HCT116 (cell line): Measurements from ENCODE around the gene ACP7. TPM values are rescaled to one million over a fixed set of nuclear protein-coding genes. Genes with fewer than 3 reads are reported as not detected.
"Not testable (repeated sequence)": the region's sequence is repeated elsewhere in the genome, so short reads cannot be mapped to it uniquely, and the experiment has no call there.

ENCODE experiments used
- ATAC-seq: fragments of 200-7000 bp; cut with Tn5 transposase; 2 replicates; pipeline ENCODE4 v1.9.1; 2020; ENCODE audit warnings: mild to moderate bottlenecking, moderate library complexity
- BruUV-seq: library from RNA; stranded (reverse); fragments of 400-500 nt; replicated peaks from 2 replicates; lab custom pipeline; 2021; lab: Mats Ljungman, UMichigan
- CTCF ChIA-PET: fragments of 300-600 bp; sonication (Branson Sonifier 250); formaldehyde crosslinking; loops from one replicate; lab custom pipeline; 2021; ENCODE audit warnings: antibody characterized with exemption; lab: Charles Lee
- POLR2A ChIA-PET: fragments of 300-600, 350-600 bp; sonication (Branson Sonifier 250); formaldehyde crosslinking; loops from one replicate; lab custom pipeline; 2021; ENCODE audit warnings: antibody characterized with exemption; lab: Charles Lee
- RAD21 ChIA-PET, 2 experiments: fragments of 300-600 bp; sonication (Branson Sonifier 250); formaldehyde crosslinking; loops; one replicate each; lab custom pipeline; 2023; ENCODE audit warnings: low total read pairs in 2 of 2; ENCODE audit not compliant: uncharacterized antibody in 2 of 2, unreplicated experiment in 2 of 2, low non-redundant PET in 1 of 2; lab: Charles Lee
- DNase-seq: peaks from one replicate; pipeline ENCODE4 v3.0.0-alpha.2; 2010; ENCODE audit warnings: low read depth, low spot score
- H2AFZ ChIP-seq: fragments of 200-600 bp; shearing (Covaris generic), sonication (generic); 2 replicates; pipeline ENCODE4 v1.6.1; 2017; ENCODE audit warnings: low read depth, mixed run types, mixed read lengths, antibody characterized with exemption, low read length; ENCODE audit not compliant: poor library complexity, severe bottlenecking
- H3K27ac ChIP-seq: 2 replicates; pipeline ENCODE4 v1.5.1; 2012; ENCODE audit warnings: low read depth, low read length
- H3K27me3 ChIP-seq: fragments of 200-600 bp; sonication (generic); 2 replicates; pipeline ENCODE4 v1.6.1; 2016; ENCODE audit warnings: mixed run types, low read length, mixed read lengths; ENCODE audit not compliant: insufficient read depth
- H3K36me3 ChIP-seq, 2 experiments: fragments of 200-500 bp in 1 of 2; fragments of 200-600 bp in 1 of 2; sonication (Bioruptor generic) in 1 of 2; sonication (generic) in 1 of 2; 2 replicates each; pipeline versions ENCODE4 v1.5.1 to v1.6.1; 2014 to 2016; ENCODE audit warnings: low read length in 2 of 2, inconsistent platforms in 1 of 2, mixed read lengths in 1 of 2, mixed run types in 1 of 2; ENCODE audit not compliant: insufficient read depth in 2 of 2, control insufficient read depth in 1 of 2
- H3K4me1 ChIP-seq, 2 experiments: fragments of 200-600 bp in 1 of 2; sonication (generic) in 1 of 2; 2 replicates each; pipeline versions ENCODE4 v1.5.1 to v1.6.1; 2012 to 2017; ENCODE audit warnings: low read length in 2 of 2, inconsistent platforms in 1 of 2, mild to moderate bottlenecking in 1 of 2, mixed read lengths in 1 of 2, mixed run types in 1 of 2, moderate library complexity in 1 of 2; ENCODE audit not compliant: insufficient read depth in 2 of 2, control insufficient read depth in 1 of 2
- H3K4me2 ChIP-seq: fragments of 200-600 bp; sonication (generic); 2 replicates; pipeline ENCODE4 v1.6.1; 2017; ENCODE audit warnings: mixed run types, low read length, mixed read lengths
- H3K4me3 ChIP-seq, 2 experiments: fragments of 200-600 bp in 1 of 2; sonication (generic) in 1 of 2; replicated peaks in 1 of 2; 2 replicates each; pipeline ENCODE4 v1.5.1; 2011 to 2016; ENCODE audit warnings: low read length in 2 of 2, control low read depth in 1 of 2, low read depth in 1 of 2, mild to moderate bottlenecking in 1 of 2, mixed read lengths in 1 of 2, mixed run types in 1 of 2
- H3K79me2 ChIP-seq: fragments of 200-600 bp; sonication (generic); 2 replicates; pipeline ENCODE4 v1.6.1; 2017; ENCODE audit warnings: mild to moderate bottlenecking, mixed run types, low read length, moderate library complexity, mixed read lengths; ENCODE audit not compliant: insufficient read depth
- H3K9ac ChIP-seq: fragments of 200-600 bp; sonication (generic); 2 replicates; pipeline ENCODE4 v1.6.1; 2016; ENCODE audit warnings: low read length, mixed read lengths
- H3K9me2 ChIP-seq: fragments of 200-600 bp; sonication (generic), shearing (Covaris generic); 2 replicates; pipeline ENCODE4 v1.6.1; 2017; ENCODE audit warnings: mixed run types, mild to moderate bottlenecking, moderate library complexity; ENCODE audit not compliant: insufficient read depth
- H3K9me3 ChIP-seq, 2 experiments: fragments of 200-500 bp in 1 of 2; fragments of 200-600 bp in 1 of 2; sonication (Bioruptor generic) in 1 of 2; sonication (generic) in 1 of 2; 2 replicates each; pipeline ENCODE4 v1.6.1; 2014 to 2017; ENCODE audit warnings: low read length in 2 of 2, mixed read lengths in 2 of 2, inconsistent platforms in 1 of 2, low read depth in 1 of 2, mild to moderate bottlenecking in 1 of 2, mixed run types in 1 of 2, moderate library complexity in 1 of 2; ENCODE audit not compliant: control insufficient read depth in 1 of 2, insufficient read depth in 1 of 2
- H4K20me1 ChIP-seq: fragments of 200-600 bp; sonication (generic), shearing (Covaris generic); 2 replicates; pipeline ENCODE4 v1.6.1; 2017; ENCODE audit warnings: mixed run types, mild to moderate bottlenecking, moderate library complexity; ENCODE audit not compliant: insufficient read depth
- EZH2phosphoT487 ChIP-seq: fragments of 200-600 bp; IDR thresholded peaks from 2 replicates; pipeline ENCODE4 v1.6.1; 2018; ENCODE audit warnings: antibody characterized with exemption, borderline replicate concordance
- FOSL1 ChIP-seq: IDR thresholded peaks from 2 replicates; pipeline ENCODE4 v1.6.1; 2012; ENCODE audit warnings: low read depth
- JUND ChIP-seq: IDR thresholded peaks from 2 replicates; pipeline ENCODE4 v1.6.1; 2012
- POLR2A ChIP-seq: IDR thresholded peaks from 2 replicates; pipeline ENCODE4 v1.7.0; 2011; ENCODE audit warnings: borderline replicate concordance; ENCODE audit not compliant: insufficient read depth, insufficient read length; ENCODE audit errors: extremely low read depth
- ZNF274 ChIP-seq: fragments of 200-500 bp; sonication (Bioruptor generic); IDR thresholded peaks from 2 replicates; pipeline ENCODE4 v1.6.1; 2014; ENCODE audit warnings: mild to moderate bottlenecking, low read depth, low read length, inconsistent platforms
- intact Hi-C: fragments of 100-400 bp; cut with micrococcal nuclease; formaldehyde crosslinking; loops from 2 replicates; pipeline ENCODE4 v1.10.0; 2022
- total RNA-seq: library from RNA; stranded (reverse); gene quantifications from one replicate; pipeline ENCODE4 v1.2.1, GENCODE V29; 2021; ENCODE audit not compliant: unreplicated experiment
- TF ChIP-seq, protein P1 (sequence below): IDR thresholded peaks from 2 replicates; pipeline ENCODE4 v1.6.1; 2012; ENCODE audit warnings: low read depth

ACP7 gene
- total RNA-seq, 1 experiment from 2014 or later, result 4.7 TPM

DNA sequence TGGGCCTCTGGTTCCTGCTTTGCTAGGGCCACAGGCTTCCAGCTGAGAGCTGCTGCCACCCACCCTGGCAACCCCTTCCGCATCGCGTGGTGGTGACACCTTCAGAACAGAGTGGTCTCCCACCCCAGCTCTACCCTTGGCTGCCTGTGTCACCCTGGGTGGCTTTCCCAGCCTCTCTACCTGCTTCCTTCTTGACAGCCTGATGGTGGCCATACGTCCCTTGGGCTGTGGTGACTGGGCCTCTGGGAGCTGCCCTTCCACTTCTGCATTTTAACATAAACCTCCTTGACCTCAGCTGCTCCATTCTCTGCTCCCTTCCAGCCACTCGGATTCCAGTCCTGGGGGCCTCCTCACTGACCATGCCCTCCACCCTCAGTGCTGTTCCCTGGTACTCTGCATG, 58.5 kb downstream of the ACP7 start:
- H3K4me1 ChIP-seq, result no peaks in the 10 kb centered on the region
- no peak overlapping the region for H3K9ac ChIP-seq
- no peaks in the 10 kb centered on the region for H3K27me3 ChIP-seq
- ChIA-PET CTCF (no interaction called here), RAD21 (no interaction called here), POLR2A (no interaction called here)
- H3K27ac ChIP-seq, result no peak overlapping the region
- no peak overlapping the region for H3K4me3 ChIP-seq
- no peaks in the 10 kb centered on the region for H4K20me1 ChIP-seq
- TF ChIP-seq, protein P1, sequence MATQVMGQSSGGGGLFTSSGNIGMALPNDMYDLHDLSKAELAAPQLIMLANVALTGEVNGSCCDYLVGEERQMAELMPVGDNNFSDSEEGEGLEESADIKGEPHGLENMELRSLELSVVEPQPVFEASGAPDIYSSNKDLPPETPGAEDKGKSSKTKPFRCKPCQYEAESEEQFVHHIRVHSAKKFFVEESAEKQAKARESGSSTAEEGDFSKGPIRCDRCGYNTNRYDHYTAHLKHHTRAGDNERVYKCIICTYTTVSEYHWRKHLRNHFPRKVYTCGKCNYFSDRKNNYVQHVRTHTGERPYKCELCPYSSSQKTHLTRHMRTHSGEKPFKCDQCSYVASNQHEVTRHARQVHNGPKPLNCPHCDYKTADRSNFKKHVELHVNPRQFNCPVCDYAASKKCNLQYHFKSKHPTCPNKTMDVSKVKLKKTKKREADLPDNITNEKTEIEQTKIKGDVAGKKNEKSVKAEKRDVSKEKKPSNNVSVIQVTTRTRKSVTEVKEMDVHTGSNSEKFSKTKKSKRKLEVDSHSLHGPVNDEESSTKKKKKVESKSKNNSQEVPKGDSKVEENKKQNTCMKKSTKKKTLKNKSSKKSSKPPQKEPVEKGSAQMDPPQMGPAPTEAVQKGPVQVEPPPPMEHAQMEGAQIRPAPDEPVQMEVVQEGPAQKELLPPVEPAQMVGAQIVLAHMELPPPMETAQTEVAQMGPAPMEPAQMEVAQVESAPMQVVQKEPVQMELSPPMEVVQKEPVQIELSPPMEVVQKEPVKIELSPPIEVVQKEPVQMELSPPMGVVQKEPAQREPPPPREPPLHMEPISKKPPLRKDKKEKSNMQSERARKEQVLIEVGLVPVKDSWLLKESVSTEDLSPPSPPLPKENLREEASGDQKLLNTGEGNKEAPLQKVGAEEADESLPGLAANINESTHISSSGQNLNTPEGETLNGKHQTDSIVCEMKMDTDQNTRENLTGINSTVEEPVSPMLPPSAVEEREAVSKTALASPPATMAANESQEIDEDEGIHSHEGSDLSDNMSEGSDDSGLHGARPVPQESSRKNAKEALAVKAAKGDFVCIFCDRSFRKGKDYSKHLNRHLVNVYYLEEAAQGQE, result no peak
- TF ChIP-seq POLR2A (no peak), EZH2phosphoT487 (no peak), FOSL1 (no peak), ZNF274 (no peak), JUND (no peak)
- H3K9me2 ChIP-seq, result no peaks in the 10 kb centered on the region
- no peak for DNase-seq
- no TSS peak for BruUV-seq
- H3K79me2 ChIP-seq, result peaks cover 96% of the 10 kb centered on the region
- no peak overlapping the region for H2AFZ ChIP-seq
- H3K36me3 ChIP-seq, result no peaks in the 10 kb centered on the region
- no peak overlapping the region for H3K4me2 ChIP-seq
- no peak for ATAC-seq
- intact Hi-C loops, result no loop called here
- no peaks in the 10 kb centered on the region for H3K9me3 ChIP-seq

DNA sequence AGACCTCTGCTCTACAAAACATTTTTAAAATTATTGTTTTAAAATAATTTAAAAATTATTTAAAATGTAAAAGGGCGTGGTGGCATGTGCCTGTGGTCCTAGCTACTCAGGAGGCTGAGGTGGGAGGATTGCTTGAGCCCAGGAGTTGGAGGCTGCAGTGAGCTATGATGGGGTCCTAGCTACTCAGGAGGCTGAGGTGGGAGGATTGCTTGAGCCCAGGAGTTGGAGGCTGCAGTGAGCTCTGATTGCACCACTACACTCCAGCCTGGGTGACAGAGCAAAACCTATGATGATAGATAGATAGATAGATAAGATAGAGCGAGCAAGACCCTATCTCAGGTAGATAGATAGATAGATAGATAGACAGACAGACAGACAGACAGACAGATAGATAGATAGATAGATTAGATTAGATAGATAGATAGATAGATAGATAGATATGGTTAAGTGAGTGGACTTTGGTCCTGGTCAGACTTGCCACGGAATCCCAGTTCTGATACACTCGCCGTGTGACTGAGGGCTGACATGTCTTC, 59.7 kb downstream of the ACP7 start:
- H3K9me2 ChIP-seq, H3K4me1 ChIP-seq, H3K9me3 ChIP-seq, H3K9ac ChIP-seq, BruUV-seq, H3K36me3 ChIP-seq, DNase-seq, H2AFZ ChIP-seq, H3K4me2 ChIP-seq, CTCF ChIA-PET, POLR2A ChIA-PET, intact Hi-C loops, H3K27me3 ChIP-seq, H3K4me3 ChIP-seq, ATAC-seq, H3K27ac ChIP-seq, H4K20me1 ChIP-seq: not testable (repeated sequence)
- peaks cover 98% of the 10 kb centered on the region for H3K79me2 ChIP-seq
- RAD21 ChIA-PET, result interaction anchor here in 1 of 2 experiments (0.6 kb wide), 1 partner anchor 32 kb away, joined by 3 read pairs; no protein-coding TSS in a partner anchor
